A549 (cell line): ENCODE measurements around the gene MED27.

Experiments used
- CTCF ChIP-seq: fragments of >200 bp; sonication (Bioruptor Twin); formaldehyde crosslinking; IDR thresholded peaks from 3 replicates; pipeline ENCODE4 v1.5.1; 2016
- EP300 ChIP-seq, 2 experiments: fragments of >200 bp; sonication (Bioruptor Twin); formaldehyde crosslinking; IDR thresholded peaks; 2 replicates in 1 of 2; 3 replicates in 1 of 2; pipeline ENCODE4 v1.6.1; 2016 to 2017
- JUNB ChIP-seq: fragments of >200 bp; sonication (Bioruptor Twin); formaldehyde crosslinking; IDR thresholded peaks from 2 replicates; pipeline ENCODE4 v1.6.1; 2016
- POLR2A ChIP-seq: IDR thresholded peaks from 2 replicates; pipeline ENCODE4 v1.6.1; 2012; ENCODE audit warnings: mild to moderate bottlenecking, low read length
- POLR2AphosphoS2 ChIP-seq: conservative IDR thresholded peaks from 2 replicates; pipeline ENCODE4 v1.6.1; 2012; ENCODE audit warnings: low read length, improper control_type of control experiment, inconsistent platforms
- RFX5 ChIP-seq: fragments of 450-650 bp; IDR thresholded peaks from 2 replicates; pipeline ENCODE4 v1.7.1; 2014; ENCODE audit warnings: antibody characterized with exemption, mild to moderate bottlenecking, moderate library complexity
- ZSCAN20 ChIP-seq: fragments of 250-450 bp; sonication (Bioruptor Pico); IDR thresholded peaks from 2 replicates; pipeline ENCODE4 v1.8.0; 2022; ENCODE audit warnings: mild to moderate bottlenecking, moderate library complexity

GRCh38 chr9:131912069-131912468 is 167.6 kb downstream of the MED27 start:
- TF ChIP-seq CTCF (no peak), ZSCAN20 (CRISPR knock-in tag) (no peak), POLR2A (no peak), RFX5 (no peak), EP300 (IDR thresholded peaks at IDR 0.05) (no peak), JUNB (no peak), POLR2AphosphoS2 (no peak)
